ENCODE measurements around the gene APBB1IP. TPM values are rescaled to one million over a fixed set of nuclear protein-coding genes. Genes with fewer than 3 reads are reported as not detected.
"Not testable (repeated sequence)": the region's sequence is repeated elsewhere in the genome, so short reads cannot be mapped to it uniquely, and the experiment has no call there.

Gene APBB1IP
- total and polyA plus RNA-seq, 2 donors (not counting 3 experiments of a cell fraction or from before 2014, with no cell fraction given), result not detected

- no TSS peak for BruUV-seq (replicated peaks)
- ChIA-PET CTCF (no interaction called here), POLR2A (no interaction called here)
- H2AFZ ChIP-seq (ENCODE audit: low read depth, low read length), result no peak overlapping the region
- no peaks in the 10 kb centered on the region for H3K36me3 ChIP-seq (ENCODE audit: control insufficient read depth in 2 of 2, extremely low read depth in 1 of 2, insufficient read depth in 2 of 2, low read length in 2 of 2)
- no peaks in the 10 kb centered on the region for H3K27me3 ChIP-seq (ENCODE audit: control insufficient read depth in 2 of 2, insufficient read depth in 2 of 2, low read length in 2 of 2)
- H3K9me3 ChIP-seq (replicated peaks; ENCODE audit: control insufficient read depth, insufficient read depth, low read length), result peaks cover 2% of the 10 kb centered on the region
- H4K20me1 ChIP-seq (replicated peaks; ENCODE audit: control insufficient read depth, extremely low read depth, insufficient read depth, low read length), result no peaks in the 10 kb centered on the region
- H3K4me3 ChIP-seq (replicated peaks in 1 of 3; ENCODE audit: insufficient read depth in 1 of 3, low read depth in 1 of 3, low read length in 3 of 3), result no peak overlapping the region
- dilution Hi-C loops (cut with MboI; ENCODE audit: extremely low pct_ligation_motif_present, low sequenced_read_pairs), result no loop called here
- no peak for FAIRE-seq
- H3K9ac ChIP-seq (replicated peaks; ENCODE audit: extremely low read depth, insufficient read depth, low read length), result no peak overlapping the region
- DNase-seq (ENCODE audit: low read depth, low spot score), result no peak
- H3K9me1 ChIP-seq (replicated peaks; ENCODE audit: control insufficient read depth, extremely low read depth, insufficient read depth, low read length), result no peaks in the 10 kb centered on the region
- TF ChIP-seq EZH2 (IDR thresholded peaks at IDR 0.05; ENCODE audit: borderline replicate concordance, low read depth, low read length, severe bottlenecking), result no peak
- TF ChIP-seq POLR2A (IDR thresholded peaks at IDR 0.05; ENCODE audit: low read depth, low read length), result no peak
- no peak for TF ChIP-seq CTCF (IDR thresholded peaks at IDR 0.05; ENCODE audit: extremely low read depth in 1 of 2, insufficient read depth in 1 of 2, low read depth in 1 of 2, low read length in 2 of 2)
- TF ChIP-seq POLR2AphosphoS5 (IDR thresholded peaks at IDR 0.05; ENCODE audit: insufficient read depth, low read depth, low read length), result no peak
- no peak for TF ChIP-seq GATA2 (IDR thresholded peaks at IDR 0.05; ENCODE audit: insufficient read depth, insufficient read length, low read depth, low read length)
- TF ChIP-seq FOS (IDR thresholded peaks at IDR 0.05; ENCODE audit: borderline replicate concordance, insufficient read depth, low read length), result no peak
- no peak for TF ChIP-seq JUN (IDR thresholded peaks at IDR 0.05; ENCODE audit: borderline replicate concordance, insufficient read depth, insufficient read length, low read depth)
- no peak for TF ChIP-seq MYC (IDR thresholded peaks at IDR 0.05; ENCODE audit: low read depth, low read length)
- TF ChIP-seq MAX (IDR thresholded peaks at IDR 0.05; ENCODE audit: insufficient read depth, insufficient read length), result no peak
- no peak overlapping the region for H3K4me2 ChIP-seq (ENCODE audit: insufficient read depth, low read length)
- H3K79me2 ChIP-seq (ENCODE audit: control insufficient read depth, insufficient read depth, low read length), result no peaks in the 10 kb centered on the region
- H3K27ac ChIP-seq (ENCODE audit: insufficient read depth, low read depth, low read length), result no peak overlapping the region
- intact Hi-C loops (cut with micrococcal nuclease), result no loop called here
- no peaks in the 10 kb centered on the region for H3K4me1 ChIP-seq (ENCODE audit: control insufficient read depth, extremely low read depth, insufficient read depth, low read length)
Observed at GRCh38 chr10:26474026-26474425, 35.9 kb downstream of the APBB1IP start.

GRCh38 chr10:26474845-26475244 lies 36.7 kb downstream of the APBB1IP start:
- H3K27ac ChIP-seq (ENCODE audit: insufficient read depth, low read depth, low read length); DNase-seq (ENCODE audit: low read depth, low spot score); H3K9ac ChIP-seq (replicated peaks; ENCODE audit: extremely low read depth, insufficient read depth, low read length); H3K4me1 ChIP-seq (ENCODE audit: control insufficient read depth, extremely low read depth, insufficient read depth, low read length); CTCF ChIA-PET; H4K20me1 ChIP-seq (replicated peaks; ENCODE audit: control insufficient read depth, extremely low read depth, insufficient read depth, low read length); H3K4me3 ChIP-seq (replicated peaks in 1 of 3; ENCODE audit: insufficient read depth in 1 of 3, low read depth in 1 of 3, low read length in 3 of 3); BruUV-seq (replicated peaks); POLR2A ChIA-PET; H3K27me3 ChIP-seq (ENCODE audit: control insufficient read depth in 2 of 2, insufficient read depth in 2 of 2, low read length in 2 of 2); H3K9me3 ChIP-seq (replicated peaks; ENCODE audit: control insufficient read depth, insufficient read depth, low read length); intact Hi-C loops (cut with micrococcal nuclease); H2AFZ ChIP-seq (ENCODE audit: low read depth, low read length); dilution Hi-C loops (cut with MboI; ENCODE audit: extremely low pct_ligation_motif_present, low sequenced_read_pairs); FAIRE-seq; H3K79me2 ChIP-seq (ENCODE audit: control insufficient read depth, insufficient read depth, low read length); H3K9me1 ChIP-seq (replicated peaks; ENCODE audit: control insufficient read depth, extremely low read depth, insufficient read depth, low read length); H3K36me3 ChIP-seq (ENCODE audit: control insufficient read depth in 2 of 2, extremely low read depth in 1 of 2, insufficient read depth in 2 of 2, low read length in 2 of 2); H3K4me2 ChIP-seq (ENCODE audit: insufficient read depth, low read length): not testable (repeated sequence)
